GM13977 (cell line): ENCODE results near the gene ZFP91.
A peak's percentile ranks its signal among the peaks of the same experiment; 100 is the strongest.

Source experiments
- DNase-seq: peaks from one replicate; pipeline ENCODE4 v3.0.0; 2012; ENCODE audit warnings: low spot score
- CTCF ChIP-seq: IDR thresholded peaks from 2 replicates; pipeline ENCODE4 v1.5.1; 2012; ENCODE audit warnings: mild to moderate bottlenecking, control low read depth; ENCODE audit not compliant: insufficient read depth; ENCODE audit errors: extremely low read depth, missing control alignments
- in situ Hi-C: fragments of 300-500 bp; cut with MboI; formaldehyde crosslinking; loops from one replicate; pipeline ENCODE4 v1.12.0; 2022; ENCODE audit warnings: low sequenced_read_pairs, low pct_unique_long_range_greater_than_20kb, mixed read lengths, inconsistent platforms; ENCODE audit not compliant: unreplicated experiment

Gene ZFP91

GRCh38 chr11:58647141-58647699 lies 68.4 kb downstream of the ZFP91 start:
- DNase-seq = no peak
- in situ Hi-C loops = no loop called here
- TF ChIP-seq CTCF = peak; percentile 41

- in situ Hi-C loops = no loop called here
- TF ChIP-seq CTCF = no peak
- DNase-seq = no peak
These were observed 69.0 kb downstream of the ZFP91 start for GRCh38 chr11:58647866-58648265.

GRCh38 chr11:58649623-58650022 lies 70.8 kb downstream of the ZFP91 start:
- no peak for DNase-seq
- in situ Hi-C loops = loop anchor here (25.0 kb wide), 1 partner anchor 488 kb away; the partner anchor contains the start of gene FAM111A

GRCh38 chr11:58650496-58650895 lies 71.6 kb downstream of the ZFP91 start:
- in situ Hi-C loops = loop anchor here (25.0 kb wide), 1 partner anchor 487 kb away; the partner anchor contains the start of gene FAM111A
- no peak for TF ChIP-seq CTCF
- no peak for DNase-seq

More at GRCh38 chr11:58649623-58650022, 70.8 kb downstream of the ZFP91 start:
- TF ChIP-seq CTCF = no peak

GRCh38 chr11:58652726-58653280 lies 73.9 kb downstream of the ZFP91 start:
- in situ Hi-C loops = loop anchor here (25.0 kb wide), 1 partner anchor 484 kb away; the partner anchor contains the start of gene FAM111A
- no peak for TF ChIP-seq CTCF
- no peak for DNase-seq

GRCh38 chr11:58654079-58654907 lies 75.4 kb downstream of the ZFP91 start:
- in situ Hi-C loops = loop anchor here (25.0 kb wide), 1 partner anchor 483 kb away; the partner anchor contains the start of gene FAM111A
- TF ChIP-seq CTCF = peak; percentile 96
- DNase-seq = peak; percentile 59
